Testis (tissue), 3 donors: ENCODE data around the gene CPSF4L. TPM values are rescaled to one million over a fixed set of nuclear protein-coding genes. Genes with fewer than 3 reads are reported as not detected.

ENCODE experiments used
- DNase-seq: peaks from one replicate; pipeline ENCODE4 v3.0.0-alpha.2; 2019
- H3K27ac ChIP-seq, 2 donors: fragments of 200-600 bp; sonication (generic); one replicate each; pipeline ENCODE4 v1.5.1; 2019
- H3K27me3 ChIP-seq: fragments of 200-600 bp; sonication (generic); one replicate; pipeline ENCODE4 v1.5.1; 2019
- H3K36me3 ChIP-seq: fragments of 200-600 bp; sonication (generic); one replicate; pipeline ENCODE4 v1.5.1; 2017; ENCODE audit warnings: low read depth; ENCODE audit errors: missing control alignments
- H3K4me1 ChIP-seq: fragments of 200-600 bp; sonication (generic); one replicate; pipeline ENCODE4 v1.5.1; 2019
- H3K4me3 ChIP-seq, 2 donors: fragments of 200-600 bp; sonication (generic); one replicate each; pipeline ENCODE4 v1.5.1; 2017 to 2019
- H3K9me3 ChIP-seq: fragments of 200-600 bp; sonication (generic); one replicate; pipeline ENCODE4 v1.5.1; 2017
- CTCF ChIP-seq, 3 experiments: fragments of 450-650 bp in 2 of 3; fragments of 200-600 bp in 1 of 3; sonication (generic) in 1 of 3; IDR thresholded peaks; one replicate each; pipeline ENCODE4 v1.5.1; 2016 to 2019; ENCODE audit warnings: antibody characterized with exemption in 3 of 3, mild to moderate bottlenecking in 2 of 3, moderate library complexity in 1 of 3
- POLR2A ChIP-seq: fragments of 450-650 bp; IDR thresholded peaks from one replicate; pipeline ENCODE4 v1.6.1; 2017; ENCODE audit warnings: antibody characterized with exemption, mild to moderate bottlenecking, moderate library complexity
- WGBS, 2 donors: methylation state at CpG; one replicate each; pipeline ENCODE4 v1.1.5; 2018; 5-methylcytosine and 5-hydroxymethylcytosine counted together
- intact Hi-C: fragments of 100-400 bp; cut with DNase I; formaldehyde crosslinking; loops from one replicate; pipeline ENCODE4 v1.15.1; 2023; ENCODE audit warnings: low total_unique reads
- polyA plus RNA-seq: library from polyadenylated mRNA; stranded (reverse); fragments of 350-450 nt; fragmentation: Illumina TruSeq; extraction: RNeasy Lipid Tissue Mini Kit (QIAGEN cat#74804); gene quantifications from one replicate; pipeline ENCODE4 v1.2.3, GENCODE V29; 2014; ENCODE audit warnings: low read depth, low replicate concordance; ENCODE audit not compliant: insufficient read depth
- total RNA-seq, 2 donors: library from RNA; depleted of rRNA; stranded (reverse); fragments of >200 nt; gene quantifications; one replicate each; pipeline ENCODE4 v1.2.3, GENCODE V29; 2016

The CPSF4L gene
- total and polyA plus RNA-seq, 3 donors from 2014 or later, result 0.79 to 0.94 TPM; not detected in 1

DNA sequence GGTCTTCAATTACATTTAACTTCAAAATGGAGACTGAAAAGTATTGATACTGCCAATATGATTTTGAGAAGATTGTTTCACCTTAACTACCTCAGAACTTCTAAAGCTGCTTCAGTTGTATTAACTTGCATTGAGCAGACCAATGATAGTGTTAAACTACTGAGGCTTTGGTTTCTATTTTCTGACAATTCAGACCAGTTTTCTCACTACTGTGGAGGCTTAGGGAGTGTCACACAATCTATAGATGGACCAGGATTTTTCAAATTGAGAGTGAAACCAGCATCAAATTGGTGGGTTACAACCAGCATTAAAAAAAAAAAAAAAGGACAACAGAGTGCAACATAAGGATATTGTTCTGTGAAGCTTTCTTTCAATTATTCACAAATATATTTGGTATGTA, 47.7 kb downstream of the CPSF4L start:
- Histone ChIP-seq H3K4me1 (no peaks in the 10 kb centered on the region), H3K36me3 (no peaks in the 10 kb centered on the region), H3K27me3 (no peaks in the 10 kb centered on the region), H3K27ac (no peak overlapping the region), H3K4me3 (no peak overlapping the region), H3K9me3 (no peaks in the 10 kb centered on the region)
- intact Hi-C loops, result no loop called here
- DNase-seq, result no peak
- TF ChIP-seq POLR2A (no peak), CTCF (IDR thresholded peaks at IDR 0.05) (no peak)

DNA sequence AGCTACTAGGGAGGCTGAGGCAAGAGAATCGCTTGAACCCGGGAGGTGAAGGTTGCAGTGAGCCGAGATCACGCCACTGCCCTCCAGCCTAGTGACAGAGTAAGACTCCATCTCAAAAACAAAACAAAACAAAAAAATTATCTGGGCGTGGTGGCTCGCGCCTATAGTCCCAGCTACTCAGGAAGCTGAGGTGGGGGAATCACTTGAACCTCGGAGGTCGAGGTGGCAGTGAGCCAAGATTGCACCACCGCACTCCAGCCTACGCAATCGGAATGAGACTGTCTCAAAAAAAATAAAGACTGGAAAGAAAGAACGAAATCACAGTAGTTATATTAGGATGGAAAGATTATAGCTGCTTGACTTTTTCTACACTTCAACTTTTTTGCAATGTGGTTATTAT, 49.9 kb downstream of the CPSF4L start:
- H3K36me3 ChIP-seq, result no peaks in the 10 kb centered on the region
- no peak overlapping the region for H3K27ac ChIP-seq
- no peaks in the 10 kb centered on the region for H3K9me3 ChIP-seq
- DNase-seq, result no peak
- H3K4me1 ChIP-seq, result no peaks in the 10 kb centered on the region
- TF ChIP-seq POLR2A (no peak), CTCF (IDR thresholded peaks at IDR 0.05) (no peak)
- intact Hi-C loops, result no loop called here
- H3K4me3 ChIP-seq, result no peak overlapping the region
- 81 to 83% methylated on average over 13 of the region's 13 CpGs for WGBS, 2 donors
- no peaks in the 10 kb centered on the region for H3K27me3 ChIP-seq

- Histone ChIP-seq H3K27me3 (no peaks in the 10 kb centered on the region), H3K27ac (no peak overlapping the region), H3K36me3 (no peaks in the 10 kb centered on the region), H3K4me3 (no peak overlapping the region), H3K4me1 (no peaks in the 10 kb centered on the region), H3K9me3 (no peaks in the 10 kb centered on the region)
- intact Hi-C loops, result no loop called here
- DNase-seq, result no peak
- TF ChIP-seq POLR2A (no peak), CTCF (IDR thresholded peaks at IDR 0.05) (peak in 1 of 3 experiments; percentile 34)
- 79 to 84% methylated on average over 8 of the region's 8 CpGs for WGBS, 2 donors
Observed at GRCh38 chr17:73210002-73210678, 51.5 kb downstream of the CPSF4L start.

GRCh38 chr17:73209436-73209835, 52.2 kb downstream of the CPSF4L start:
- Histone ChIP-seq H3K4me3 (no peak overlapping the region), H3K27me3 (no peaks in the 10 kb centered on the region), H3K36me3 (no peaks in the 10 kb centered on the region), H3K4me1 (no peaks in the 10 kb centered on the region), H3K9me3 (no peaks in the 10 kb centered on the region), H3K27ac (no peak overlapping the region)
- WGBS, 2 donors, result 92 to 94% methylated on average over 13 of the region's 13 CpGs
- TF ChIP-seq POLR2A (no peak), CTCF (IDR thresholded peaks at IDR 0.05) (no peak)
- intact Hi-C loops, result no loop called here
- no peak for DNase-seq
